GM21717 (cell line): ENCODE measurements around the gene DDX5.
A peak's percentile ranks its signal among the peaks of the same experiment; 100 is the strongest.

Experiments used
- ATAC-seq: cut with Tn5 transposase; IDR thresholded peaks from one replicate; pipeline ENCODE4 v1.9.1; 2021; ENCODE audit warnings: mild to moderate bottlenecking, moderate library complexity; ENCODE audit not compliant: unreplicated experiment

The DDX5 gene

DNA sequence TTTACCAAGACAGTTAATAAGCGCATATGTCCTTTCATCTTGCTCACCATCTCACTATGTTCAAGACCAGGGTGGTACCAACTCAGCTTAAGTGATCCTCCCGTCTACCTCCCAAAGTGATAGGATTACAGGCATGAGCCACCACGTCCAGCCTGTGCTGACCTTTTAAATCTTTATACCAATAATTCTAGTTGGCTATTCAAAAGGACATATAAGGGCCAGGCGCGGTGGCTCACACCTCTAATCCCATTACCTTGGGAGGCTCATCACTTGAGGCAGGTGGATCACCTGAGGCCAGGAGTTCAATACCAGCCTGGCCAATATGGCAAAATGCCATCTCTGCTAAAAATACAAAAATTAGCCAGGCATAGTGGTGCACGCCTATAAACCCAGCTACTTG lies 3.1 kb upstream of the DDX5 start:
- ATAC-seq = no peak

DNA sequence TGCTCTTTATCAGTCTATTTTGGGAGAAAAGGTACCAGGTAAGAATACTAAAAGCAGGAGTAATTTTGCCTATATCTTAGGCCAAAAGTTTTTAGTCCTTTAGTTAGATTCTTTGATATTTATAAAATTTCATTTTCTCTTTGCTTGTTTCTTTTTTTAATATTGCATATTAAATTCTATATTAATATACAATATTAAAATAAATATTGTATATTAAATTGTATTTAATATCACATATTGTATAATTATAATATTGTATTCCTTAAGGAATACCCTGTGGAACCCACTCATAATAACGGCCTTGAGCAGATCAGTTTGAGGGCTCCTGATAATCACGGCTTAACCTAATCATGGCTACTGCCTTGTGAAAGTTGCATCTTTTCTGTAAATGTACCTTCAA lies 2.6 kb upstream of the DDX5 start:
- ATAC-seq = no peak

DNA sequence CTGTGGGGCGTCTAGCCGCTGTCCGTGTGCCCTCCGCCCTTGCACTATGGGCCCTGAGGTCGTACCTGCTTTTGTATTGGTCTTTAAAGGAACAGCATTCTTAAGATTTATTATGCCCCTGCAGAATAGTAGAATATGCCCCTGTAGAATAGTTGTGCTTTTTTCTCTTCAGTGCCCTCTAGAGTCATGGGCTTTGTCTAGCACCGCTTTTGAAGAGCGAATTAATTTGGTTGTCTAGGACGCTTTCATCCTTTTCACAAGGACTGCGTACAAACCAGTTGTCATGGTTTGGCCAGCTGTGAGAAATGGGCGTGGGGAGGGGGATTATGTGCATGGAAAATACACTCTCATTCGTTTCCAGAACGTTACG lies 1.3 kb upstream of the DDX5 start:
- peak; percentile 14 for ATAC-seq

DNA sequence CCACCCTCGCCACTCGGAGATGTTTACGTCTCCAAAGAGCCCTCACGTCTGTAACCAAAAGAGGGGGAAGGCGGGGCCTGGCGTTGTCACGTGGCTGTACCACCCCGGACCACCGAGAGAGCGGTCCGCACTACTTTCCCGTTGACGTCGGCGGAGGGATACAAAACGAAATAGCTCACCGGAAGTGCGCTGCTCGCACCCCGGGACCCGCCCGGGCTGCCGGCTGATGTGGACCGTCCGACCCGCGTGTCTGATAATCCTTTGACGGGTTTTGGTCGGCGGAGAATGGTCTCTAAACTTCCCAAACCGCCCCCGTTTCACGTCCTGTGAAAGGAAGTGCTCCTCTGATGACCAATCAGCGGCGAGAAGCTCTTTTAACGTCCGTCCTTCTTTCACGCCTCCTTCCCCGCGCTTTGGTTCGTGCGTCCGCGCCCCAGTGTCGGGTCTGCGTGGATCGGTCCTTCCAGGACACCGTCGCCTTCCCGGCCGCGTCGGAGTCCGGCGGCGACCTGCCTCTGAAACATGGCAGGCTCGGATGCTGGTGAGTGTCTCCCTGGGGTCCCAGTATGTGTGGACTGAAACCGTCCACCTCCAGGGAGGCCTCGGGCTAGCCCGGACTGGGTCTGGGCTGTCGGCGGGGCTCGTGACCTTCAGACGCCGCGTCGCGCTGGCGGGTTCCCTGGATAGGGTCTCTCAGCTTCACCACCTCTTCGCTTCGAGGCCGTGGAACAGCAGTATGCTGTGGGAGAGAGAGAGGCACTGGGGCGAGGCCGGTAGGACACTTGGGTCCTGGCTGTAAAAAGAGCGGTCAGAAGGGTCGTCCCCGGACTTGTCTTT lies 705 bp upstream of the DDX5 start, which contains the start of gene CEP95:
TSS of gene CEP95 (plus strand) at position 402 of the 837 bp plus-strand sequence. CDS start at position 523, 121 bp downstream.
- peak; percentile 59 for ATAC-seq

DNA sequence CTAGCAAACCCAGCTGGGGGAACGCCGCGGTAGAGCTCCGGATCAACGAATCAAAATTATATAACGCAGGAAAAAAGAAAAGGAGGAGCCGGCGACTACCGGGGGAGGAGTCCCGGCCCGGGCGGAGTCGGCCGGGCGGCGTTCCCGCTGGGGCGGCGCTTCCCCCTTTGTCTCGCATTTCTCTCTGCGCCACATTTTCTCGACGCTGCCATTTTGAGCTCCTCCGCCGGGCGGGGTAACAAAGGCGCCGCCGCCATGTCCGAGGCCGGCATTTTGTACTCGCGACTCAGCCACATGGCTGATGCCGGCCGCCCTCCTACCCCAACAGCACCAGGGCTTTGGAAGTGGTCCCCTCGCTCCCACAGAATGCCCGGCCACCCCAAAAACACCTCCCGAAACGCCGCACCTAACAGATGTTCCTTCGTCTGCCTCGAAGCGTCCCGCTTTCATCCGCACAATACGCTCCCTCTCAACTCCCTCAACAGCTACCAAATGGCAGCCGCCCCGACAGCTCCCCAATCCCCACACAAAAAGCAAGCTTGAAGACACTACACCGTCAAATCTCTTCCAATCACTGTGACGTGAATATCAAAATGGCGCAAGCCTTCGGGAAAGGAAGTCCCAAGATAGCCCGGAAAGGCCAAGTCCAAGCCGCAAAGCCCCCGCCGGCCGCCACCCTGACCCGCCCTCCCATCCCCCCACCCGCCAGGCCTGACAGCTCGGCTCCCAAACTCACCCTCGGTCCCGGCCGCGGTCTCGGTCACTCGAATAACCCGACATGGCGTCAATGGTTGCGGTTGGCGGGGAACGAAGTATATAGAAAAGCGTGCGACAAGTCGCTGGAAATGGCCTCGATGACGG lies 519 bp downstream of the DDX5 start:
- no peak for ATAC-seq

DNA sequence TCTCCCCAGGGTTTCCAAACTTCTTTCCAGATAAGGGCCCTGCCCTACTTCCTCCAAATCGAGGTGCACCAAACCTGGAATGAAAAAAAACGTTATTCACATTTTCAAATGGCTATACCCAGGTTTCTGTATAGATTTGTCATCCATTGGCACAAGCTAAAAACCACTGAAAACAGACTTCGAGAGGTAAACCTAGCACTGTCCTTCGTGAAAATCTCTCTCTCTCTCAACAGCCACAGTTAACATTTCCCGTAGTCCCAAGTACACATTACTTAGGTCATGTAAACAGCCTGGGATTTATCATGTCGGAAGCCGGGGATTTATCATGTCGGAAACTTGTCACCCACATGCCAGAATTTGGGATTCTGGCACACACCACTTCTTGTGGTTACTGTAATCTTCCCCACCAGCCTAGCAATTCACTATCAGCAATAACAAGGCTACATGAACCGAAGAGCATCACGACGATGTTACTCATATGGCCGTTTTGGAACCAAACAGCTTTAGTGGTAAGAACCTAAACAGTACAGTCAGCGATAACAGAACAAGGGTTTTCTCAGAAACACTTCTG lies 1.2 kb downstream of the DDX5 start:
- no peak for ATAC-seq

DNA sequence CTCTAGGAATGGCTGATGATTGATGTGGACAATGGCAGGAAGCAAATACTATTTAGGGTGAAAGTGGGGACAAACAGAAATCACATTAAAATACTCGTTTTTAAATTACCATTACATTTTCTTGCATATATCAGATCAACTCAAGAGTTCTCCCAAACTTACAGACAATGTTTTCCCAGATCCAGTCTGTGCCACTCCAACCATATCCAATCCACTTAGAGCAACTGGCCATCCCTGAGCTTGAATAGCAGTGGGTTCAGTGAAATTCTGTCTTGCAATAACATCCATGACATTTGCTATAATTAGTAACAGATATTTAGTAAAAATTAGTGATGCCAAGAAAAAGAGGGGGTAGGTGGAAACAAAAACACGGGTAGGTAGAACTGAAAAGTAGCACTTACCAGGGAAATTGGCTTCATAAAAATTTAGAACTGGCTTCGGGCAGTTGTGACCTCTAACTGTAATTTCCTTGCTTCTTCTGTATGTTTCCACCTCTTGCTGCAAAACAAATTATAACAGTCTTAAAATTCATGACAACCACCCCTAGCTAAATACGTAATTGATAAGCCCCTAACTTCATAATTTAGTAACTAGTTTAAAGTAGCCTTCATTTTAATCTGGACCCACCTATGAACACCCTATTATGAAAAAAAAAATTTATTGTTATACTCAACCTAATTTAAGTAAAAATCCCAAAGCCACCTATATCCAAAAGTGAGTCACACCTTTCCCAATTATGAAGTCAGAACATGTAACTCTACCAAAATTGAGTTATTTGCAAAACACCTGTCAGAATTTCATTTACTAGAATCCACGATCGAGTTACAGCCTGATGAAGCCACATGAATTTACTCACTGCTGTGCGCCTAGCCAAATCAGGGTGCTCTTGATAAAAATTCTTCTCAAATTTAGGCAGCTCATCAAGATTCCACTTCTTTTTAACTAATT lies 2.0 kb downstream of the DDX5 start:
- no peak for ATAC-seq

DNA sequence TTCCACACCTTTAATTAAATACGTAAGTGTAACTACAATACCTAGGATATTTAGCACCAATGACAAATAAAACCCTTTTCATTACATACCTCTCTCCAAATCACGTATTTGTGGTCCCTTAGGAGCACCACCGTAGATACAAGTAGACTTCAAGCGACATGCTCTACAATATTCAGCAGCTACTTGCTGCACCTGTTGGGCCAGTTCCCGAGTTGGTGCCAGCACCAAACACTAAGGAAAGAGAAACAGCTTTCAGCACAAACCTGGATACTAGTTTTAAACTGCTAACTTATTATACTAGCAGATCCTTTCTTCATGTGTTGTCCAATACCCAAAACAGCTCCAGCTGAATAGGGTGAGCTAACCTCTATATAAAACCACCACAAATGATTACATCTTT lies 2.7 kb downstream of the DDX5 start:
- ATAC-seq = no peak

DNA sequence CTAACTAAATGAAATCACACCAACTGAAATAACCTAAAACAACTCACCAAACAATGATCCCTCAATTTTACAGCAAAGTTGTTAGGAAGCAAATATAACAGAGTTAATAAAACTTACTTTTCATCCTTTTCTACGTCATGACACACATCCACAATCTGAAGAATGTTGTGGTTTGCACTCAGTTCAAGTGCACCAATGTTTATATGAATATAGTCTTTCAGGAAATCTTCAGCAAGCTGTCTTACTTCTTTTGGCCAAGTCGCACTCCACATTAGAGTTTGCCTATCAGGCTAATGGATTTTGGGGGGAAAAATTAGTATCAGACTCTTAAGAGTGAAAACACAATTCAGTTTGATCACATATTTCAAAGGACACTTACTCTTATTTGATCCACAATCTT lies 3.3 kb downstream of the DDX5 start:
- ATAC-seq = no peak

DNA sequence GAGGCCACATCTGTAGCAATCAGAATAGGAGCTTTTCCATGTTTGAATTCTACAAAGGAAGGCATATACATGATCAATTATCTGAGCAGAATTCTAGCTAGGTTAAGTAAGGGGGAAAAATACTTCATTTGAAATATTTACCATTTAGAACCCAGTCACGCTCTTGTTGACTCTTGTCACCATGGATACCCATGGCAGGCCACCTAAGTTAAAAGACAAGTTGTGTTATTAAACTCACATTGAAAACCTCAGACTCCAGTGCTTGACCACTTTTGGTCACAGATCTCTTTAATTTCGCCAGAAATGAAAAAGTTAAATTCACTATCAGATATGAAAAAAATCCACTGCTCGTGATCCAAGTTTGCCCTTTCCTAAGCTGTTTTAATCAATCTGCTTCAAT lies 4.1 kb downstream of the DDX5 start:
- ATAC-seq = no peak

DNA sequence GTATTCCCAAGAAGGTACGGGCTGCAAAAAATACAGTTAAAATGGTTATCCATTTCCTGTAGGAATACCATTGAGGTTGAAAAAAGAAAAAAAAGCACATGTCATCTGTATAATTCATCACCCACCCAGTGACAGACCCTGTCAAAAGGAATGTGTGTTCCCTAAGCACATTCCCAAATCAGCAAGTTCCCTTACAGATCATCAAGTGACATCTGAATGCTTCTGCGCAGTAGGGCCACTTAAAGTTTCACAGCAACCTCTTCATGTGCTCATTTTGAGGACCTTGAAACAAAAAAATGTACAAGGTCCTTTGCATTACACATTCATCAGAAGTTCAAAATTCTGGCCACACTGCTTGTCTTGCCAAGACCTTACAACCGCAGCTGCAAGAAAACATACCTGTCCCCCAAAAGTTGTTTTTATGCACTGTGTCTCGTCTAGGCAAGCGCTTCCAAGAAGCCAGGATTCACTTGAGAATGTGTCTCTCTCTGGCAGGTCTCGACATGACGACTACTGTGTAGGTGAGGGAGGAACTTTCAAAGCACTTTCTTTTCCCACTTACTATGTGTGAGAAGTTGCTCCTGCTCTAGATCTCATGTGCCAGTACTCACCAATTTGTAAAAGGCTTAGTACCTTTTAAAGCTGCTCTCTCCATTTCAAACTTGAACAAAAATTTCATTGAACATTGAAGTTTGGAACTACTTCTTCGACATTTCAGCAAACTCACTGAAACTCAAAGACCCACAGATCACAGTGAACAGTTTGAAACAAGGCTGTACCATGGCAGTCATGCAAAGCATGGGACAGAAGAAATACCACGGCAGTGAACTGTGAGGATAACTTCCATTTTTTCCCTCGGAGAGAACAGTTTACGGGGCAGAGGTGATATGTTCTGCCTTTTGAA lies 5.0 kb downstream of the DDX5 start:
- no peak for ATAC-seq

DNA sequence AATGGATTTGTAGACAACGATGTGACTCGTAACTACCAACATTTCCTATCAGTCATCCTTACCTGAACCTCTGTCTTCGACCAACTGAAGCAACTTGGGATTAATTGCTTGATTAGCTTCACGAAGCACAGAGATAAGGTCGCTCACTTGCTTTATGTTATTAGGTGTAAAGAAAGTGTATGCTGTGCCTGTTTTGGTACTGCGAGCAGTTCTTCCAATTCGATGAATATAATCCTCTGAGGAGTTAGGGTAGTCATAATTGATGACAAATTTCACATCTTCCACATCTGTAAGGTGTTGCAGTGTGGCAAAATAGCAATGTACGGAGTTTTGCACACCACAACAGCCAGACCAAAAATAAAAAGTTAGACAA lies 5.6 kb downstream of the DDX5 start:
- ATAC-seq = no peak

DNA sequence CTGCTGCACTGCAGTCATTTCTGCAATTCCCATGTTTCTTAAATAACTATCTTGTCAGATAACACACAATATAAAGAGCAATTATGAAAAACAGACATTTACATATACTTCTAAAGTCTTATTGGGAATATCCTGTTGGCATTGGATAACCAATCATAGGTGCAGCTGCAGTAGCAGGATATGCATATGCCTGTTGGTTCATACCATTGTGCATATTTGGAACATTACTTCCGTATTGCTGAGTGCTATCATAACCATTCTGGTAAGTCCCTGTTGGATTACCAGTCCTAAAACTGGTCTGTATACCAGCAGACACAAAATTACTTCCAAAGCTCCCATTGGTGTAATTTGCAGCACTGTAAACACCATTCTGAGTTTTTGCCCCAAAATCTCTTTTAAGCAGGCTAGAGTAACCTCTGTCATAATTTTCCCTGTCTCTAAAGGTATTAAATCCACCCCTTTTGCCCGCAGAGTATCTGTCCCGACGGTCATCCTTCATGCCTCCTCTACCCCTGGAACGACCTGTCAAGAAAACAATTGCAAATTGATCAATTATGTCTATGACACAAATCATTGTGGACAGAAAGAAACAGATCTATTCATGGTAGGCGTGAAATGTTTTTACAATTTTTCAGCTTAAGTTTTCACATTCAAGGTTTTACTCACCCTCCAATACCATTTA lies 6.1 kb downstream of the DDX5 start:
- no peak for ATAC-seq

DNA sequence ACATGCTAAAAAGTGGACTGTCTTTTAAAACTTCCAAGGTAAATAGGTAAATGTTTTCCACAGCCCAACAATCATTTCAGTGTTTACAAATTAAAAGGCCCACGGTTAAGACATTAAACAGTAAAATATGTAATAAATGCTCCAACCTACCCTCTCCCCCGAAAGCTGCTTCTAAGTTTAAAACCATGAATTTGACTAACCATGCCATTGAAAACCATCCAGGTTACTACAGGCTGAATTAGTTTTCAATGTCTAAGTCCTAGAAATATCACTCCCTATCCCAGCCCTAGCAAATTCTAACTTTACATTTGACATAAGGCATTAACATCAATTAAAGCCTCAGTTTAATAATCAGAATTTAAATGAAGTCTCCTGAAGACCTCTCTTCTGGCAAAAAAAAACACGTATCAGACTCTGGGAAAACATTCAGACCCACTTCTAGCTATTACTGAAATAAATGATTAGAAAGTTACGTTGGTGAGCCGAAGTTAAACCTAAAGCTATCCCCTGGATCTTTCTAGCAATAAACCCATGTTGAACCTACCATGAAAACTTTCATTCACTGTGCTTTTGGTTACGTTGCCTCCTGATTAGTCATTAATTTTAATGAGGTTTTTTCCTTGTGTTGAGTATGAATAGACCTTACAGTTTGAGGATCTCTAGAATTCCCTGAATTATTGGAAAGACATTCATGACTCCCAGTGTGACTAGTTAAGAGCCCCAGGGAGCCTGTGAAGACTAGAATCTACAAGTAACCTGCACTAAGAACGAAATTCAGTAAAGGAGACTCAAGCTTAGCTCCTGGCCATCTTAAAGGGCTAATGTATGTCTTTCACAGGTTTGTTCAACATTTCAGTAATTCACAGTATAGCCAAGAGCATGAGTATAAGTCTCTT lies 7.5 kb downstream of the DDX5 start:
- no peak for ATAC-seq

DNA sequence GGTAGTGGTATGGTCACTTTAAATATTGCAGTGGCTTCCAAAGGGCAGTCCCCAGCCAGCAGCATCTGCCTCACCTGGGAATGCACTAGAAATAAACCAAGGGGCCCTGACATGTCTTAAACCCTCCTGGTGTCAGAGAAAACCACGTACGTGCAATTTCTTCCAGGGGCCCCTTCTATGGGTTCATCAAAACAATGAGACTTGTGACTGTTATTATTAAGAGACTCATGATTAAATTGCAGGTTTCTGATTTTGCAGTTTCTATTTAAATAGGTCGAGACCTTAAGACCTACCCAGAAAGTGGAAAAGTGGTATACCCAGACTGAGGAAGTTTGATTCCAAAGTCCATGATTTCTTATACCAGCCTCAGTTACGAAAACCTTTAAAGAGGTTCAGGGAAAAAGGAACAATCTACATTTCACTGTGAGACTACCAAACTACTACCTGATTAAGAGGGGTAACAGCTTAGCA lies 8.5 kb downstream of the DDX5 start:
- ATAC-seq = no peak

DNA sequence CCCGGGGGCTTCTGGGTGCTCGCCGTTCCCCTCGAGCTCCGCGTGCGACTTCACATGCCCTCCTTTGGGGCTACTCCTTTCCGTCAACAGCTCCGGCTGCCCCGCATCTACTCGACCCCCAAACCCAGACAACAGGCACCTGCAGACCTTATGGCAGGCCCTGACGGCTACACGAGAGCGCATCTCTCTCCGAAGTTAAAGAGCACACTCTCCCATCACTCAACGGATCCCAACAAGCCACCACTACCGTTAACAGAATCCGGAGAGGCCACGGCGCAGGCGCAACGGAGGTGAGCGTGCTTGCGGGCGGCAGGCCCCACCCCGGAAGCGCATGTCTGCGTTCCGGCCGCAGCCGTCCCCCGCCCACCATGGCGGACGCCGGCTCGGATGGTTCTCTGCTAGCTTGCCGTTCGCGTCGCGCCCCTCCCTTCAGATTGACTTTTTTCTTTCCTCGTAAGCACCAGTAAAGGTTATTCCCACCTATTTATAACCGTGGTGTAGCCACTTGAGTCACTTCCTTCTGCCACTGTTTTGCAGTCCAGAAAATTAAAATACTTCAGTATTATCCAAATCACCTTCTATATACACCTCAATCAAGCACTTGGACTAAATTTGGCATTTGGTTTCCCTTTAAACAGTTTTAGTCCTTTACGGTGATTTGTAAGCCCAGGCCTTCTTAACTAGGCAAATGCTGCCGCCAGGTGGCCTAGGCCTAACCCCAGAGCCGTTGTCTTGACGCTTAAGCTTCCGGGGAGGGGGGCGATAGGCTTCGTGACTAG lies 9.1 kb downstream of the DDX5 start, which contains the start of gene POLG2:
TSS of gene POLG2 (minus strand) at position 269 of the 779 bp plus-strand sequence. CDS start at position 183, 86 bp downstream.
- peak; percentile 63 for ATAC-seq

DNA sequence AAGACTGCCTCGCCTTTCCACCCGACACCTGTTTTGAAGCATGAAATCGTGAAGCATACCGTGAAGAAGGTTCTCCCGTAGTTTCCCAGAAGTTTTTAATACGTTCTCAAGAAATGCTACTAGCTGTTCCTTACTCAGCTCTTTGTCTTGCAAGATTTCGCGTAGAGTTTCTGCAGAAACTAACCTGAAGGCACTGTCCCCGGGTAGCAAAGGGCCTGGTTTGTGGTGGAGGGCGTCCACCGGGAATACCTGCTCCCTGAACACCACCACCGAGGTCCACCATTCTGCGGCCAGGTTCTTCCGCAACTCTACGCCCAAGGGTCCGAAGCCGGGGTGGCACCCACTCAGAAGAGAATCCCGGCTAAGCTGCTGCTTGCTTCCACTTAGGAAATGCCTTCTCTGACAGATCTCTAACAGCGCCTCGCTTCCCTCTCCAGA lies 9.7 kb downstream of the DDX5 start:
- ATAC-seq = no peak
